GM12891 (cell line): ENCODE results near the gene CPEB1.

Experiments
- DNase-seq: peaks from one replicate; pipeline ENCODE4 v3.0.0; 2011; ENCODE audit warnings: low spot score; ENCODE audit not compliant: insufficient read length
- FAIRE-seq: peaks from 2 replicates; lab custom pipeline; 2011; peaks lifted over from hg19 to GRCh38; lab: Jason Lieb, UNC
- PAX5 ChIP-seq: IDR thresholded peaks from 2 replicates; pipeline ENCODE4 v1.6.1; 2011; ENCODE audit warnings: low read length, moderate library complexity, mild to moderate bottlenecking; ENCODE audit not compliant: insufficient read depth, severe bottlenecking
- POLR2A ChIP-seq: IDR thresholded peaks from 2 replicates; pipeline ENCODE4 v1.6.1; 2011; ENCODE audit warnings: low read depth, low read length, control low read depth
- POLR2AphosphoS5 ChIP-seq: IDR thresholded peaks from 2 replicates; pipeline ENCODE4 v1.6.1; 2011; ENCODE audit warnings: low read depth, low read length, control low read depth
- POU2F2 ChIP-seq: IDR thresholded peaks from 2 replicates; pipeline ENCODE4 v1.6.1; 2011; ENCODE audit warnings: low read depth, mild to moderate bottlenecking, control low read depth, low read length, moderate library complexity
- SPI1 ChIP-seq: IDR thresholded peaks from 2 replicates; pipeline ENCODE4 v1.6.1; 2011; ENCODE audit warnings: low read depth, low read length, control low read depth
- TAF1 ChIP-seq: IDR thresholded peaks from 2 replicates; pipeline ENCODE4 v1.6.1; 2011; ENCODE audit warnings: low read depth, low read length, control low read depth

The CPEB1 gene

GRCh38 chr15:82595766-82596165, 51.4 kb downstream of the CPEB1 start:
- DNase-seq (no peak), FAIRE-seq (no peak)
- TF ChIP-seq POLR2A (no peak), PAX5 (no peak), SPI1 (no peak), TAF1 (no peak), POLR2AphosphoS5 (no peak), POU2F2 (no peak)

GRCh38 chr15:82595203-82595602, 52.0 kb downstream of the CPEB1 start:
- FAIRE-seq (peak; percentile 33), DNase-seq (no peak)
- TF ChIP-seq PAX5 = no peak
- TF ChIP-seq POLR2A = no peak
- no peak for TF ChIP-seq TAF1
- no peak for TF ChIP-seq SPI1
- TF ChIP-seq POU2F2 = no peak
- TF ChIP-seq POLR2AphosphoS5 = no peak

GRCh38 chr15:82587805-82588204, 59.4 kb downstream of the CPEB1 start:
- TF ChIP-seq POLR2A (no peak), TAF1 (no peak)
- no peak for DNase-seq
- FAIRE-seq = no peak

- DNase-seq = no peak
- FAIRE-seq = peak; percentile 31
- TF ChIP-seq POLR2AphosphoS5 (no peak), SPI1 (no peak), POU2F2 (no peak), TAF1 (no peak), PAX5 (no peak), POLR2A (no peak)
Measured at GRCh38 chr15:82585072-82585471, 62.1 kb downstream of the CPEB1 start.

- TF ChIP-seq SPI1 (no peak), POU2F2 (no peak), PAX5 (no peak), POLR2AphosphoS5 (no peak), TAF1 (no peak), POLR2A (no peak)
- no peak for FAIRE-seq
Measured at GRCh38 chr15:82580713-82581112, 66.5 kb downstream of the CPEB1 start.

GRCh38 chr15:82575335-82575734, 71.8 kb downstream of the CPEB1 start:
- FAIRE-seq = no peak

More at GRCh38 chr15:82580713-82581112, 66.5 kb downstream of the CPEB1 start:
- DNase-seq = no peak

GRCh38 chr15:82572986-82573385, 74.2 kb downstream of the CPEB1 start:
- no peak for FAIRE-seq
- no peak for DNase-seq
- TF ChIP-seq POLR2AphosphoS5 (no peak), TAF1 (no peak), PAX5 (no peak), SPI1 (no peak), POU2F2 (no peak), POLR2A (no peak)

More at GRCh38 chr15:82575335-82575734, 71.8 kb downstream of the CPEB1 start:
- TF ChIP-seq POLR2A (no peak), POU2F2 (no peak), POLR2AphosphoS5 (no peak), PAX5 (no peak), SPI1 (no peak), TAF1 (no peak)
- DNase-seq = no peak

- DNase-seq = no peak
- no peak for FAIRE-seq
- no peak for TF ChIP-seq POU2F2
- no peak for TF ChIP-seq POLR2AphosphoS5
- no peak for TF ChIP-seq TAF1
- no peak for TF ChIP-seq SPI1
- no peak for TF ChIP-seq POLR2A
- TF ChIP-seq PAX5 = no peak
Measured at GRCh38 chr15:82572311-82572710, 74.9 kb downstream of the CPEB1 start.

- DNase-seq = no peak
- TF ChIP-seq POU2F2 = no peak
- no peak for TF ChIP-seq POLR2AphosphoS5
- TF ChIP-seq PAX5 = no peak
- TF ChIP-seq SPI1 = no peak
- TF ChIP-seq TAF1 = no peak
- FAIRE-seq = no peak
Measured at GRCh38 chr15:82571722-82572222, 75.4 kb downstream of the CPEB1 start.

GRCh38 chr15:82570721-82571508, 76.2 kb downstream of the CPEB1 start:
- DNase-seq (no peak), FAIRE-seq (no peak)
- TF ChIP-seq PAX5 (no peak), TAF1 (no peak), POLR2A (no peak), SPI1 (no peak), POU2F2 (no peak), POLR2AphosphoS5 (no peak)
